Small intestine (tissue), 7 donors: Measurements from ENCODE around the gene TENT4A. TPM values are rescaled to one million over a fixed set of nuclear protein-coding genes. Genes with fewer than 3 reads are reported as not detected.

Experiments
- DNase-seq, 2 donors: peaks; one replicate each; pipeline versions ENCODE4 v3.0.0 to v3.0.0-alpha.2; 2013
- FAIRE-seq: peaks from 2 replicates; lab custom pipeline; 2012; peaks lifted over from hg19 to GRCh38; lab: Jason Lieb, UNC
- H3K27ac ChIP-seq, 3 donors: one replicate each; pipeline ENCODE4 v1.5.1; 2013; ENCODE audit warnings: low read length in 2 of 3, mild to moderate bottlenecking in 2 of 3, control low read depth in 1 of 3, inconsistent platforms in 1 of 3, low read depth in 1 of 3, moderate library complexity in 1 of 3
- H3K27me3 ChIP-seq, 3 donors: one replicate each; pipeline ENCODE4 v1.6.1; 2013; ENCODE audit warnings: low read length in 3 of 3, inconsistent platforms in 1 of 3; ENCODE audit not compliant: control insufficient read depth in 3 of 3, insufficient read depth in 3 of 3
- H3K36me3 ChIP-seq, 3 donors: one replicate each; pipeline ENCODE4 v1.6.1; 2013; ENCODE audit warnings: low read length in 3 of 3, inconsistent platforms in 1 of 3, low read depth in 1 of 3, mild to moderate bottlenecking in 1 of 3, moderate library complexity in 1 of 3; ENCODE audit not compliant: control insufficient read depth in 3 of 3, insufficient read depth in 2 of 3
- H3K4me1 ChIP-seq, 3 donors: one replicate each; pipeline ENCODE4 v1.6.1; 2013; ENCODE audit warnings: low read length in 2 of 3, inconsistent platforms in 1 of 3, low read depth in 1 of 3, mild to moderate bottlenecking in 1 of 3, moderate library complexity in 1 of 3; ENCODE audit not compliant: control insufficient read depth in 3 of 3, insufficient read depth in 2 of 3
- H3K4me3 ChIP-seq, 3 donors: one replicate each; pipeline ENCODE4 v1.5.1; 2013; ENCODE audit warnings: low read length in 3 of 3, control low read depth in 1 of 3, inconsistent platforms in 1 of 3, low read depth in 1 of 3, mild to moderate bottlenecking in 1 of 3, moderate library complexity in 1 of 3
- H3K9me3 ChIP-seq, 2 donors: one replicate each; pipeline ENCODE4 v1.6.1; 2013; ENCODE audit warnings: low read depth in 1 of 2, low read length in 1 of 2; ENCODE audit not compliant: control insufficient read depth in 2 of 2, insufficient read depth in 1 of 2
- WGBS, 3 donors: extraction: QIAGEN DNeasy Blood & Tissue Kit; methylation state at CpG; one replicate each; pipeline ENCODE4 v1.1.7; 2013; 5-methylcytosine and 5-hydroxymethylcytosine counted together
- polyA plus RNA-seq, 4 donors: library from polyadenylated mRNA; stranded (reverse) in 3 of 4; unstranded in 1 of 4; fragments of 200-250 nt in 3 of 4; fragments of 120-200 nt in 1 of 4; gene quantifications; one replicate each; pipeline versions ENCODE4 v1.2.1 to v1.2.3, GENCODE V29; 2013
- donor health status: healthy with polysubstance abuse.
- donor health status: control.
- donor health status: control.
- donor health status: Bipolar disorder and iron deficiency.
- donor health status: healthy.

Gene TENT4A
- polyA plus RNA-seq, 4 donors: 8.6 to 19.0 (median 11.2) TPM

GRCh38 chr5:6733411-6734242 is 20.4 kb downstream of the TENT4A start:
- Histone ChIP-seq H3K27ac (peak overlapping the region in 1 of 3 donors; percentile 72), H3K27me3 (no peaks in the 10 kb centered on the region), H3K36me3 (peaks cover 0 to 34% (median 0%) of the 10 kb centered on the region in 3 donors), H3K4me1 (peaks cover 11 to 17% (median 14%) of the 10 kb centered on the region in 3 donors), H3K9me3 (no peaks in the 10 kb centered on the region), H3K4me3 (no peak overlapping the region)
- WGBS, 3 donors: 83 to 88% (median 86%) methylated on average over 21 of the region's 21 CpGs
- DNase-seq (no peak), FAIRE-seq (no peak)

DNA sequence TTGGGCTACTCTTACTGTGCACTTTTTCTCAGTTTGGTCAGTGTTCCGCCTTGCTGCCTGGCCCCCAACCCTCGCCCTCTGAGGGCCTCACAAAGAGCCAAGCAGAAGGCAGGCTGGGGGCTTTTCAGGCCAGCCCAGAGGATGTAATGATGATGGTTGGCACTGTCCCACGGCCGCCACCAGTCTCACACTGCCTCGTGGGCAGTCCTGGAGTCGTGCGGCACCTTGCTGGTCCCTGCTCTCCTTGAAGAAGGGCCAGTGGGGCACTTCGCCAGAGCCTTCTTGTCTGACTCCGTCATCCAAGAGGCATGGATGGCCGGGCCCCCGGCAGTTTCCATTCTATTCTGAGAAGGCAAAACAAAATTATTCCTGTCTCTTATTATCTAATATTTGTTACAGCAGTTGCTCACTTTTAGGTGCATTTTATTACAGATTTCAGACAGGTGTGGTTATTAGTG is 21.0 kb downstream of the TENT4A start:
- no peak overlapping the region for H3K4me3 ChIP-seq
- H3K27ac ChIP-seq: no peak overlapping the region
- DNase-seq: no peak
- FAIRE-seq: no peak
- H3K36me3 ChIP-seq: peaks cover 1 to 37% (median 2%) of the 10 kb centered on the region in 3 donors
- H3K27me3 ChIP-seq: no peaks in the 10 kb centered on the region
- H3K4me1 ChIP-seq: peaks cover 11 to 17% (median 14%) of the 10 kb centered on the region in 3 donors
- no peaks in the 10 kb centered on the region for H3K9me3 ChIP-seq
- 79 to 89% (median 82%) methylated on average over 11 of the region's 11 CpGs for WGBS, 3 donors

DNA sequence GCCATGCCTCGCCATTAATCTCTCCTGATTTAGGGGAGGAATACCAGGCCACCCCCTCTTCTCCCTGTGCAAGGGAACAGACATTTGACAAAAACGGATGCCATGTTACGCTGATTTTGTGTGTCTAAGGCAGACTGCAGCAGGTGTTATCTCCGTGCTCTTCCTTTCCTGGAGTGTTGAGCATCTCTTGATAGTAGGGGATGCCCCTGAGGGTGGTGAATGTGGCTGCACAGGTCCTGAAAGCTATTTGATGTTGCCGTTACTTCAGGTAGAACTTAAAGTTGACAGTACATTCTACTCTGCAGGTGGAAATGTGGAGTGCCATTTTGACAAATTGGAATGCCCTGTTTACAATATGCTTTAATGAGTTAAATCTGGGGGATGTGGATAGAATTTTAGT is 21.5 kb downstream of the TENT4A start:
- 85 to 89% (median 86%) methylated on average over 5 of the region's 5 CpGs for WGBS, 3 donors
- FAIRE-seq (no peak), DNase-seq (no peak)
- Histone ChIP-seq H3K9me3 (no peaks in the 10 kb centered on the region), H3K4me1 (peaks cover 11 to 13% (median 12%) of the 10 kb centered on the region in 3 donors), H3K27me3 (no peaks in the 10 kb centered on the region), H3K27ac (no peak overlapping the region), H3K36me3 (peaks cover 4 to 40% (median 7%) of the 10 kb centered on the region in 3 donors), H3K4me3 (no peak overlapping the region)

DNA sequence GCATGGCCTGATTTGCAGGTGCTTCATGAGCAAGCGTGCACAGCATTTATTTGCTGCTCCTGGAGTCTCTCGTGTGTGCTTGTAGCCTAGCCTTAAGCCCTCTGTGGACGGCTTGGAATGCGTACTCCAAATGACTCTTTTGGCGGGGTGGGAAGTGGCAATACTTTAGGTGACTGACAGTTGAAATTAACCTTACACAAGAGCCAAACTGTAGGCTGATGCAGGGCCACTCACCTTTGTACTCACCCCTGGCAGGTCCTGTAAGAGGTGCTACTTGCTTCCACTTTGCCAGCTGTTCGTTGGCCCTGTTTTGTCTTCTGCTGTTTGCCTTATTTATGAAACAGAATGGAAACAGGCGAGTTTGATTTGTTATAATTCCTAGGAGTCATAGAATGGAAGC is 22.9 kb downstream of the TENT4A start:
- Histone ChIP-seq H3K4me3 (no peak overlapping the region), H3K36me3 (peaks cover 4 to 49% (median 9%) of the 10 kb centered on the region in 3 donors), H3K27ac (peak overlapping the region in 1 of 3 donors; percentile 22), H3K9me3 (no peaks in the 10 kb centered on the region), H3K27me3 (no peaks in the 10 kb centered on the region), H3K4me1 (peaks cover 4 to 11% (median 6%) of the 10 kb centered on the region in 3 donors)
- no peak for FAIRE-seq
- peak in 1 of 2 donors; percentile 66 for DNase-seq
- 20 to 66% (median 51%) methylated on average over 7 of the region's 7 CpGs for WGBS, 3 donors

DNA sequence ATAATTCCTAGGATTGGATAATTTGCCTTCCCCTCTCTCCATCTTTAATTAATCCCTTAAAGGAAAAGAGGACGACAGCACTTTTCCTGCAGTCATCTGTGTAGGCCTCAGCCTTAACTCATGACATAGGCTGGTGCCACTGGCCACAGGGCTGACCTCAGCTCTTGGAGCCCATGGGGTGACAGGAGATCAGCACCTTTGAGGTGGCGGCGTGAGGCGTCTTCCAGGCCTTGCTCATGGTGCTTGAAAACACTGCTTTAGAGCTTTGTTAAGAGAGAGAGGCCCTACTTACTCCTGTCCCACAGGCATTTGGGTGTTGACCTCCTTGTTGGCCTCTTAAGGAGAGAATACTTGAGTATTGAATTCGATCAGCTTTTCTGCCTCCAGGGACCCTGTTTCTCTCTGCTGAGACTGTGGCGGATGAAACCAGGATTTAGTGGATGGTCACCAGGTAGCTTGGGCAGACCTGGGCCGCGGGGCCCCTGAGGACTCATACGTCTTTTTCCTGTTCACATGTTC is 23.4 kb downstream of the TENT4A start:
- Histone ChIP-seq H3K9me3 (no peaks in the 10 kb centered on the region), H3K27me3 (no peaks in the 10 kb centered on the region), H3K4me3 (no peak overlapping the region), H3K27ac (peak overlapping the region in 1 of 3 donors; percentile 91), H3K36me3 (peaks cover 4 to 54% (median 9%) of the 10 kb centered on the region in 3 donors), H3K4me1 (peaks cover 2 to 8% (median 3%) of the 10 kb centered on the region in 3 donors)
- WGBS, 3 donors: 86 to 94% (median 94%) methylated on average over 9 of the region's 9 CpGs
- DNase-seq: no peak
- no peak for FAIRE-seq

GRCh38 chr5:6737043-6737941 is 24.1 kb downstream of the TENT4A start:
- DNase-seq (no peak), FAIRE-seq (no peak)
- H3K27ac ChIP-seq: peak overlapping the region in 1 of 3 donors; percentile 91
- no peak overlapping the region for H3K4me3 ChIP-seq
- no peaks in the 10 kb centered on the region for H3K27me3 ChIP-seq
- peaks cover 6 to 58% (median 10%) of the 10 kb centered on the region in 3 donors for H3K36me3 ChIP-seq
- WGBS, 3 donors: 86 to 93% (median 90%) methylated on average over 24 of the region's 24 CpGs
- no peaks in the 10 kb centered on the region for H3K9me3 ChIP-seq
- peaks cover 0 to 3% (median 3%) of the 10 kb centered on the region in 3 donors for H3K4me1 ChIP-seq

- 93 to 95% (median 94%) methylated on average over 15 of the region's 15 CpGs for WGBS, 3 donors
- no peaks in the 10 kb centered on the region for H3K9me3 ChIP-seq
- no peak for DNase-seq
- peaks cover 8 to 55% (median 10%) of the 10 kb centered on the region in 3 donors for H3K36me3 ChIP-seq
- H3K27me3 ChIP-seq: no peaks in the 10 kb centered on the region
- no peak overlapping the region for H3K27ac ChIP-seq
- no peak overlapping the region for H3K4me3 ChIP-seq
- no peak for FAIRE-seq
- H3K4me1 ChIP-seq: peaks cover 0 to 3% (median 0%) of the 10 kb centered on the region in 3 donors
These were observed 26.4 kb downstream of the TENT4A start for GRCh38 chr5:6739603-6740002.
